ENCODE measurements around the gene PLPP4. TPM values are rescaled to one million over a fixed set of nuclear protein-coding genes. Genes with fewer than 3 reads are reported as not detected.

The PLPP4 gene
- total RNA-seq, 1 donor from 2014 or later = not detected

DNA sequence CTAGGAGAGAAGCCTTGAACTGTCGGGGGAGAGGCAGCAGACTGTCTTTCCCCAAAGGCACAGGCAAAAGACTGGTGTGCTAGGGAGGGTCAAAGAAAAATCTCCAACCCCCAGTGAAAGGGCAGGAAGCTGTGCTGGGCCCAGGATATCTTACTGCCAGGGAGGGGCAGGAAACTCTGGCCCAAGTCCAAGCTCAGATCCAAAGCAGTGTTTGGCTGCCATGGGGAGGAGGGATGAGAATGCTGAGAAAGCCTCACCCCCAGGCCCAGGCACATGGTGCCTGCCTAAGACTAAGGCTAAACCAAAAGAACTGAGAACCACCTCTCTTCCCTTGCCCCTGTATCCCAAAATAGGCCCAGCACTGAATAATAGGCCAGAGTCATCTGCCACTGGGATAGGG is 171.2 kb downstream of the PLPP4 start:
- ATAC-seq (ENCODE audit: poor library complexity) (no peak), DNase-seq (no peak)
- intact Hi-C loops (cut with DNase I) = no loop called here

DNA sequence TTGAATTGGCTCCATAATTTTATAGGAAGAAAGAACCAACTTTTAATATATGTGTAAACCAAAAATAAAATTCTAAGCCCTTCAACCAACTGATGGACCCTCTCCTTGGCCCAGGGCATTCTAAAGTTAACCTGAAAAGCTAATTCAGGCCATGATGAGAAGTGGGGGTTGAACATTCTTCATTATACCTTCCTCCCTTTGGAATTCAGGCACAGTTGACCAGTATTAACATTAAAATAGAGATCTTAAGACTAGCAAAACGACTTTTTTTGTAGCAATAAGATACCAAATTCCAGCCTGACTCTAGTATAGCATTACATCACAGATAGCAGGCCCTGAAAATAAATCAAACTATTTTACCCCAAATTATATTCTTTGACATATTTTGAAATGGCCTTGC is 173.2 kb downstream of the PLPP4 start:
- DNase-seq (no peak), ATAC-seq (ENCODE audit: poor library complexity) (no peak)
- intact Hi-C loops (cut with DNase I) = no loop called here

DNA sequence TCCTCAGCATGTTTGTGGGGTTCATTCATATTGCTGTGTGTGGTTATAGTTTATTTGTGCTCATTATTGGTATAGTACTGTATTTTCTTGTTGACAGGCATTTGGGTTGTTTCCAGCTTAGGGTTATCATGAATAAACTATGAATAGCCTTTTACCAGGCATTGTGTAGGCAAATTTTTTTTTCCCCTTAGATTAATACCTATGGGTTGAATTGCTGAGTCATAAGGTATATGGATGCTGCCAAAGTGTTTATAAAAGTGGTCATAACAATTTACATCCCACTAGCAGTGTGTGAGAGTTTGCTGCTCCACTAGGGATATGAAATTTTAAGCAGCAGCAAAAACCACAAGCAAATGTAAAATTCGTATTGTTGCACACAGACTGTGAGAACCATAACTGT is 175.0 kb downstream of the PLPP4 start:
- DNase-seq = no peak
- intact Hi-C loops (cut with DNase I) = no loop called here
- ATAC-seq (ENCODE audit: poor library complexity) = no peak

DNA sequence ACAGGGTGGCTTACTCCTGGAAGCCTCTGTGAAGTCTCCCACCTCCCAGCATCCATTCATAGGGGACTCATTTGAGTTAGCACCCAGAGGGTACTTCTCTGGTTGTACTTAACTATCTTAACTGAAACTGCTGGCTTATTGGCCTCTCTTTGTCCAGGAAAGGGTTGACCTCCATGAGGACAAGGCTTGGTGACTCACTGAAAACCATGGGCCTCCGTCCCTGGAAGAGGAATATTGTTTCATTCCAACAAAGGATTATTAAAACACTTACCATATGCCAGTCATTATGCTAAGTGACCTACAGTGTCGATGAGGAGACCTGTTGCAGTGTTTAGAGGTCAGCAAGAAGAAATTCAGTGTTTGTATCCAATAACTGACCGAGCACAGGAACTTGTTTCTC is 175.9 kb downstream of the PLPP4 start:
- ATAC-seq (ENCODE audit: poor library complexity) (no peak), DNase-seq (no peak)
- intact Hi-C loops (cut with DNase I) = no loop called here

DNA sequence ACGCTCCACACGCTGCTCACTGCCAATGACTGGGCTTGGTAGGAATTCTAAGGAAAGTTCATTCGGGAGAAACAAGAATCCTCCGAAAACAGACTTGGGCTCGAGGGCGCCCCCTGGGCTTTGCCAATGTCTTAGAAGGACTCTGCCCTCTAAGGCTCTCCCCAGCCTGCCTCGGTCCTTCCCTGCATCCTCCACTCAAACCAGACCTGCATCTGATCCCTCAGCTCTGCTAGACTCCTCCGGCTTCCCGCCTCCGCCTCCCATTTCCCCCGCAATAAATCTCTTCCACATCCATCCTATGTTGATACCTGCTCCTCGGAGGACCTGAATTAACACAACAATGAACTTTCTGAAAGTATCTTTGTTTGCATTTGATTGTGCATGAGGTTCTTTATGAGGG is 177.6 kb downstream of the PLPP4 start:
- intact Hi-C loops (cut with DNase I) = no loop called here
- DNase-seq = no peak
- no peak for ATAC-seq (ENCODE audit: poor library complexity)

Data from Right ventricle myocardium superior (tissue), 1 donor.